ENCODE results near the gene PSMB8. TPM values are rescaled to one million over a fixed set of nuclear protein-coding genes. Genes with fewer than 3 reads are reported as not detected.
"Not testable (repeated sequence)": the region's sequence is repeated elsewhere in the genome, so short reads cannot be mapped to it uniquely, and the experiment has no call there.

PSMB8 gene
- total RNA-seq, 1 donor from 2014 or later = not detected

GRCh38 chr6:32814145-32814544 lies 29.7 kb downstream of the PSMB8 start:
- H3K4me3 Mint-ChIP-seq (ENCODE audit: unreplicated experiment) = no peak overlapping the region
- no peaks in the 10 kb centered on the region for H3K27me3 Mint-ChIP-seq (ENCODE audit: unreplicated experiment)
- TF ChIP-seq, protein P1, sequence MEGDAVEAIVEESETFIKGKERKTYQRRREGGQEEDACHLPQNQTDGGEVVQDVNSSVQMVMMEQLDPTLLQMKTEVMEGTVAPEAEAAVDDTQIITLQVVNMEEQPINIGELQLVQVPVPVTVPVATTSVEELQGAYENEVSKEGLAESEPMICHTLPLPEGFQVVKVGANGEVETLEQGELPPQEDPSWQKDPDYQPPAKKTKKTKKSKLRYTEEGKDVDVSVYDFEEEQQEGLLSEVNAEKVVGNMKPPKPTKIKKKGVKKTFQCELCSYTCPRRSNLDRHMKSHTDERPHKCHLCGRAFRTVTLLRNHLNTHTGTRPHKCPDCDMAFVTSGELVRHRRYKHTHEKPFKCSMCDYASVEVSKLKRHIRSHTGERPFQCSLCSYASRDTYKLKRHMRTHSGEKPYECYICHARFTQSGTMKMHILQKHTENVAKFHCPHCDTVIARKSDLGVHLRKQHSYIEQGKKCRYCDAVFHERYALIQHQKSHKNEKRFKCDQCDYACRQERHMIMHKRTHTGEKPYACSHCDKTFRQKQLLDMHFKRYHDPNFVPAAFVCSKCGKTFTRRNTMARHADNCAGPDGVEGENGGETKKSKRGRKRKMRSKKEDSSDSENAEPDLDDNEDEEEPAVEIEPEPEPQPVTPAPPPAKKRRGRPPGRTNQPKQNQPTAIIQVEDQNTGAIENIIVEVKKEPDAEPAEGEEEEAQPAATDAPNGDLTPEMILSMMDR (IDR thresholded peaks at IDR 0.05; ENCODE audit: partially characterized antibody, unreplicated experiment) = no peak
- no peaks in the 10 kb centered on the region for H3K9me3 Mint-ChIP-seq (ENCODE audit: unreplicated experiment)
- no peaks in the 10 kb centered on the region for H3K36me3 Mint-ChIP-seq (ENCODE audit: unreplicated experiment)
- no peak overlapping the region for H3K27ac Mint-ChIP-seq (ENCODE audit: unreplicated experiment)
- no peak for DNase-seq
- no peaks in the 10 kb centered on the region for H3K4me1 Mint-ChIP-seq (ENCODE audit: low read depth, unreplicated experiment)

DNA sequence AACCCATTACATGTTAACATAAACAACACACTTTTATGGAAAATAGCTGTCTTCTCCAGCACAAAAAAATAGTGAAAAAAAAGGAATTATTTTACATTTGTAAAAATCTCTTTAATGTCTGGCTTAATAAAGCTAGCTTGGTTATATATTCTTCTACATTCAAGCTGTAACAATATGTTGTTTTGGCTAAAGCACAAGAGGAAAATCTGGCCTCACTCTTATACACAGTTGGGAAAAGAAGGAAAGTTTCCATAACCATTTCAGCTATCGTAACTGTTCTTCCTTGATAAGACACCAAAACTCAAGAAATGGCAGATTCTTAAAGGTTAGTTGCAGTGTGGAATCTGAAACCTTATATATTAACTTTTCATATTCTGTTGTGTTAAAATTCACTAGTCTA lies 34.7 kb downstream of the PSMB8 start:
- H3K27me3 Mint-ChIP-seq (ENCODE audit: unreplicated experiment) = no peaks in the 10 kb centered on the region
- H3K27ac Mint-ChIP-seq (ENCODE audit: unreplicated experiment) = no peak overlapping the region
- no peak for DNase-seq
- TF ChIP-seq, protein P1 (IDR thresholded peaks at IDR 0.05; ENCODE audit: partially characterized antibody, unreplicated experiment) = no peak
- no peaks in the 10 kb centered on the region for H3K4me1 Mint-ChIP-seq (ENCODE audit: low read depth, unreplicated experiment)
- no peak overlapping the region for H3K4me3 Mint-ChIP-seq (ENCODE audit: unreplicated experiment)
- no peaks in the 10 kb centered on the region for H3K36me3 Mint-ChIP-seq (ENCODE audit: unreplicated experiment)
- H3K9me3 Mint-ChIP-seq (ENCODE audit: unreplicated experiment) = no peaks in the 10 kb centered on the region

DNA sequence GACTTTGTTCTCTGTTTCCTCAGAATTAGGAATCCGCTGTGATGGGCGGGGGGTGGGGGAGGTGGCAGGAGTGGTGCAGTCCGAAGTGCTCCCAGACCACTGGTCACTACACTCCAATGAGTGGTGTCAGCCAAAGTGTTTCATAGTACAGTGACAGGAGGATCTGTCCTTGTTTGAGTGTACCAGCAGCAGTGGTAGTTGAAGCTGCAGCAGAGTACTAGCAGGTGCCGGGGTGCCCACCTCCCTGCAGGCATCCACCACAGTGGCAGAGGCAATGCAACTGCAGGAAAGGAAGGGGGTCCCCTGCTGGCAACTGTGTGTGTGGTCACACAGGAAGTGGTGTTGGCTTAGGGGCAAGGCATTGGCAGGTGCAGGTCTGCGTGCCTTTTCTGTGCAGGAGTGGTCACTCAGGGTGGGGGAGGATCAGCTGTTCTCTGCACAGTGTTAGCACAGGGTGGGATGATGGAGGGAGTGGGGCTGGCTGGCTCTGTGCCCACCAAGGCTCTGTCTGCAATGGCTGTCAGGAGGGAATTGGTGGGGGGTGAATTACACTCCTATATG lies 36.7 kb downstream of the PSMB8 start:
- DNase-seq = no peak
- Mint-ChIP-seq H3K27ac (ENCODE audit: unreplicated experiment) (no peak overlapping the region), H3K9me3 (ENCODE audit: unreplicated experiment) (no peaks in the 10 kb centered on the region), H3K36me3 (ENCODE audit: unreplicated experiment) (no peaks in the 10 kb centered on the region), H3K4me3 (ENCODE audit: unreplicated experiment) (no peak overlapping the region), H3K4me1 (ENCODE audit: low read depth, unreplicated experiment) (no peaks in the 10 kb centered on the region), H3K27me3 (ENCODE audit: unreplicated experiment) (no peaks in the 10 kb centered on the region)
- TF ChIP-seq, protein P1 (IDR thresholded peaks at IDR 0.05; ENCODE audit: partially characterized antibody, unreplicated experiment) = no peak

GRCh38 chr6:32805404-32805803 lies 38.4 kb downstream of the PSMB8 start:
- not testable (repeated sequence) for H3K4me3 Mint-ChIP-seq (ENCODE audit: unreplicated experiment); H3K27me3 Mint-ChIP-seq (ENCODE audit: unreplicated experiment); DNase-seq

GRCh38 chr6:32803416-32803815 lies 40.4 kb downstream of the PSMB8 start:
- no peak overlapping the region for H3K27ac Mint-ChIP-seq (ENCODE audit: unreplicated experiment)
- peaks cover 2% of the 10 kb centered on the region for H3K9me3 Mint-ChIP-seq (ENCODE audit: unreplicated experiment)
- TF ChIP-seq, protein P1 (IDR thresholded peaks at IDR 0.05; ENCODE audit: partially characterized antibody, unreplicated experiment) = no peak
- DNase-seq = no peak
- H3K36me3 Mint-ChIP-seq (ENCODE audit: unreplicated experiment) = peaks cover 7% of the 10 kb centered on the region
- H3K4me3 Mint-ChIP-seq (ENCODE audit: unreplicated experiment) = no peak overlapping the region
- no peaks in the 10 kb centered on the region for H3K27me3 Mint-ChIP-seq (ENCODE audit: unreplicated experiment)
- no peaks in the 10 kb centered on the region for H3K4me1 Mint-ChIP-seq (ENCODE audit: low read depth, unreplicated experiment)

More at GRCh38 chr6:32805404-32805803, 38.4 kb downstream of the PSMB8 start:
- H3K9me3 Mint-ChIP-seq (ENCODE audit: unreplicated experiment); H3K4me1 Mint-ChIP-seq (ENCODE audit: low read depth, unreplicated experiment); H3K36me3 Mint-ChIP-seq (ENCODE audit: unreplicated experiment); H3K27ac Mint-ChIP-seq (ENCODE audit: unreplicated experiment): not testable (repeated sequence)
